Stimulated activated CD4-positive, alpha-beta T cell treated with anti-CD3 and anti-CD28 coated beads, Interleukin-12 subunit alpha, Interleukin-12 subunit beta, amount 100 ng/mL, for 48 hours (primary cell): ENCODE data around the gene RASL10B.

Source experiments
- DNase-seq, 3 donors: peaks; one replicate each; pipeline ENCODE4 v3.0.0-alpha.2; 2020; ENCODE audit warnings: low read depth in 2 of 3, low spot score in 1 of 3

RASL10B gene

DNA sequence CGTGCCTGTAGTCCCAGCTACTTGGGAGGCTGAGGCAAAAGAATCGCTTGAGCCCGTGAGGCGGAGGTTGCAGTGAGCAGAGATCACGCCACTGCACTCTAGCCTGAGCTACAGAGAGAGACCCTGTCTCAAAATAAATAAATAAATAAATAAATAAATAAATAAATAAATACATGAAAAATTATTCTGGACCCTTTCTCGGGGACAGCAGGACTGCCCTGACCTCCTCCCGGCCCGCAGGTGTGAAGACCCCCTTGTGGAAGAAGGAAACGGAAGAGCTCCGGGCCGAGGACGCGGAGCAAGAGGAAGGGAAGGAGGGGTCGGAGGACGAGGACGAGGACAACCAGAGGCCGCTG, 32.3 kb downstream of the RASL10B start:
- DNase-seq, result no peak

DNA sequence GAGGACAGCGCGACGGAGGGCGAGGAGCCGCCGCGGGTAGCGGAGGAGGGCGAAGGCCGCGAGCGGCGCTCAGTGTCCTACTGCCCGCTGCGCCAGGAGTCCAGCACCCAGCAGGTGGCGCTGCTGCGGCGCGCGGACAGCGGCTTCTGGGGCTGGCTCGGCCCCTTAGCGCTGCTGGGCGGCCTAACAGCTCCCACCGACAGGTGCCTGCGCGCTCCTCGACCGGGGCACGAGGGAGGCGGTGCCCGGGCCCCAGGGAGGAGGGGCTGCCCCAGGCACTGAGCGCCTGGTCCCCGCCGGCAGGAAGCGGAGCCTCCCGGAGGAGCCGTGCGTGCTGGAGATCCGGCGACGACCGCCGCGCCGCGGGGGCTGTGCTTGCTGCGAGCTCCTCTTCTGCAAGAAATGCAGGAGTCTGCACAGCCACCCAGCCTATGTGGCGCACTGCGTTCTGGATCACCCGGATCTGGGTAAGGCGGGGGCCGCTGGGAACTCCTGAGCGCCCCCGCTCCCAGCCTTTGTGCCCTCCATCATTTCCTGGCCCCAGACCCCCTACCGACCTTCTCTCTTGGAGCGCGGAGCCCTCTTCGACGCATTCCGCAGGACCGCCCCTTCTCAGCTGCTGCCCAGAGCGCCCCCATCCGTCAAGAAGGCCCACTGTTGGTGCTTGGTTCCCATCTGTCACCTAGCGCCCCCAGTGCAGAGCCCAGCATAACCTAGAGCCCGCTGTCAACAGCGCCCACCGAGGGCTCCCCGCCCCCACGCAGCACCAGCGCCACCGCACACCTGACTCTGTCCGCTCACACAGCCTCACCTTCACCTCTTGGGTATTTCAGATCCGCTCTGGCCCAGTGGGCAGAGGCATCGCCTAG, 32.9 kb downstream of the RASL10B start:
- DNase-seq, result peak; percentile 77 to 86 (median 79)

DNA sequence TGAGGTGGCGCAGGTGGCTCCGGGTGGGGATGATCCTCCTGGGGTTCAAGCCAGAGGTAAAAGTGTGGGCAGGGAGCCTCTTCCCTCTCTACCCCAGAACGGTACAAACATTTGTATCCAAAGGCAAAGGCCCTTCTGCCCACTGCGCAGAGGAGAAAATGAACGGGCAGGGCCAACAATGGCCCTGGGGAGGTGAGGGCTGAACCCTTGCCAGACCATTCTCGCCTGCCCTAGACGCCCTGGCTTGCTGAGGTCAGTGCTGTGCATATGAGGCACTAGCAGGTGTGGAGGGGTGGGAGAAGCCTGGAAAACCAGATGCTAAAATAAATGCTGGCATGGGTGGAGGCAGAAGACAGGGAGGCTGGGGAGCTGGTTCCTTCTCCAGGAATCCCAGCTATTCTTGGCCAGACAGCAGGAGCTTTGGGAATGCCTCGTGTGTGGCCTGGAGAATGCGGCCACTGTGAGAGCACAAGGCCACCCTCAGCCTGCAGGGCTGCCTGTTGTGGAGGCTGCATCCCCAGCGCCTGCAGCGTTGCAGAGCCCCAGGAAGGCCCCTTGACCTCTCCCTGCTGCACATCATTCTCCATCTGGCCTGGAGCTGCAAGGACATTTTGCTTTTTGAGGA, 33.8 kb downstream of the RASL10B start:
- no peak for DNase-seq

DNA sequence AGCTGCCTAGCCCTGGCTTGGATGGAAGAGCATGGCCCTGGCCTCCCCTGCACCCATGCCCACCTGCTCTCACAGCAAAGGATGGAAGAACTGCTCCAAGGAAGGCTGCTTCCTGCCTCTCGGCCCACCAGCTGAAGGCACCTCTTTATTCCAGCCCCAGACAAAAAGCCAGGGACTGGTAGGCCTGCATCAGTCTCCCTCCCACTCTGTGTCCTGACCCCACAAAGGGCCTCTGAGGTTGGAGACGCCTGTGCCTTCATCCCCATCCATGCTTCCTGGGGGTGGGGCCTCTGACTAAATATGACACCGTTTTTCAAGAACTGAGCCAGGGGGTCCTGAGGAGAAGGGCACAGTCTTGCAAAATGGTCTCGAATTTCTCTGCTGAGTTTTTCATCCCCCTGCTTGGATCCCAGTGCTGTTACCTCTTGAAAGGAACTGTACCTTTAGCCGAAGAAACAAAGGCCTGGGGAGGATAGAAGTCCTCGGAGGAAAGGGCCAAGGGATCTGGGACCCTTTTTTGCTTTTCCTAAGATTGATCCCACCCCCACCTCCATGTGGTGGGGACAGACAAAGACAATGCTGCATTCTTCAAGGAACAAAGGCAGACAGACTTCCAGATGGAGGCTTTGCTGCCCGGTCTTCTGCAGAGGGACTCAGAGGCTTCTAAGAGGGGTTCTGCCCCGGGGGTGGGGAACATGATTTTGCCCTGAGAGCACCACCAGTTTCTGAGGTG, 34.5 kb downstream of the RASL10B start:
- DNase-seq, result no peak

DNA sequence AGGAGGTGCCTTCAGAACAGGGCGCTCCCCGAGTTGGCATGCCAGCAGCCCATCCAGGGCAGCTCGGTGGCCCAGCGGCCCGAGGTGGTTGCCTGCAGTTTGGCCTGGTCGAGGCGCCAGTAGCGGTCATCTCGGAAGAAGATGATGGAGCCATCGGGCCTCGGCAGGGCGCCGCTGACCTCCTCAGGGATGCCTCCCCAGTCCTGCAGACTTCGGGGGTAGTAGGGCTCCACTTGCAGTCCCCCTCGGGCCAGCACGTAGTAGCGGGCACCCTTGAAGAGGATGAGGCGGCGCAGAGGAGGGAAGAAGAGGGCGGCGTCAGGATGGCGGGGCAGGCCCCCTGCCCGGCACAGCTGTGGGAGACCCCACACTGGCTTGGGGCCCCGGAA, 35.0 kb downstream of the RASL10B start:
- no peak for DNase-seq

DNA sequence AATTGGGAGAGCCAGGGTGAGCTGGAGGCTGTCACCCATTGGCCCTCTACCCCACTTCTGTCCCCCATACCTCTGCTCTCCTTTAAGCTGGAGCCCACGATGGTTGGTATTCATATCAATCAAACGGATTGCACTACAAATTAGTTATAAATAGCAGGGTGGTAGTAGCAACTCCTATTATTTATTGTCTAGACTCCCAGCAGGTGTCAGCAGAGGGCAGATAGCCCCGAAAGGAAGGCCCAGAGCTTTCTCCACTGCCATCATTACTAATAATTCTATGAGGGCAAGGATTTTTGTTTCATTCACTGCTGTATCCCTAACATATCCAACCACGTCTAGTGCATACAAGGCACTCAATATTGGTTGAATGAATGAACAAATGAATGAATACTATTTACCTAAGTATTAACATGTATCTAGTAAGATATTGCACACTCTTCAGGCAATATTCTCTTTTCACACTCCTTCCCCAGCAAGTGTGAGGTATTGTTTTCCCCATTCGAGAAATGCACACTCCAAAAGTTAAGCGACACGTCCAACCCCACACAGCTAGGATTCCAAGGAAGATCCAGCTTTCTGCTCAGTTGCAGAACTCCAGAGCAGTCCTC, 35.6 kb downstream of the RASL10B start:
- DNase-seq, result peak in 1 of 3 donors; percentile 27

DNA sequence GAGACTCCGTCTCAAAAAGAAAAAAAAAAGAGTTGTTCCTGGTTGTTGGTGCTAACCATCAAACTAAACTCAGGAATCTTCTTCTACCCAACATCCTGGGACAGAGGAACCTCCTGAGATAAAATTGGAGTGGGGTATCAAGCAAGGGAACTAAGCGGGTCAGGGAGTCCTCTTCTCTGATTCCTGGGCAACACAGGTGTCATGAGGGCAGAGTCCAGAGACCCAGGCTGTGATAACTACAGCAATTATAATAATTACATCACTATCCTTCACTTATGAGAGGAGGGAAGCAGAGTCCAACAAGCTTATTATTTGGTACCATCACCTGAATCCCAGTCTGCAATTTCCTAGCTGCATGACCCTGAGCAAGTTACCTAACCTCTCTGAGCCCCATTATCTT, 37.4 kb downstream of the RASL10B start:
- DNase-seq, result no peak

DNA sequence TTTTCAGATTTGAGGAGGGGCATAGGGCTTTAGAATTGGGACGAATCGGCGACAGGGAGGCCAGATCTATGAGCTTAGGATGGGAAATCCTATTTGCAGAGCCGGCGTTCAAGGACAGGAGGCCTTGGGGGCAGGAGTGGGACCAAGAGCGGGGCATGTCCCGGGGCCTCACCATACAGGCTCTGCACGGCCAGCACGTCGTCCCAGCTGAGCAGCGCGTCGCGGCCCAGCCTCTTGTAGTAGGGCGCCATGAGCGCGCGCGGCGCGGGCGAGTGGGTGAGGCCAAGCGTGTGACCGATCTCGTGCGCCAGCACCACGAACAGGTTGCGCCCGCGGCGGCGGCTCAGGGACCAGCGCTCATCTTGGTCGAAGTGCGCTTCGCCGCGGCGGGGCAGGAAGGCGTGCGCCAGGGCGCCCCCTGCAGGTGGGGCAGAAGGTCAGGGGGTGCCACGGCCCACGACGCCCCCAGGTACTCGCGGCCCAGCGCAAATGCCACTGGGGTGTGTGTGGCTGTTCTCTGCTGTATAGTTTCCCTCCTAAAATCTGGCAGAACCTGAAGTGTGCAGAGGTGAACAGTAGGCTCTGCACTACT, 38.6 kb downstream of the RASL10B start:
- DNase-seq, result no peak

DNA sequence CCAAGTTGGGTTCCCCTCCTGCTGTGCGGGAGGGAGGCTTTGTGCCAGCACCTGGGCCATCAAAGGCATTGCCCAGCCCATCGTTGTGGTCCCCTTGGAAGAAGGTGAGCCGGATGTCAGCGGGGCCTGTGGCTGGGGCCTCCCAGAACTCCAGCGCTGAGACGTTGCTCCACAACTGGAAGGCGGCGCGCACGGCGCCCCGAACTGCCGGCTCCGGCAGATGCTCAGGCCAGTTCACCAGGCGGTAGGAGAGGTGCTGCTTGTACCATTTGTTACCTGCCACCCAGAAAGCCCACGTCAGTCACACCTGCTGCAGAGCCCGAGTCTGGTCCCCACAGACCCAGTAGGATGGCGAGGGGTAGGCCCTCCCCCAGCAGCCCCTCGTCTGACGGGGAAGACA, 41.7 kb downstream of the RASL10B start:
- DNase-seq, result no peak

DNA sequence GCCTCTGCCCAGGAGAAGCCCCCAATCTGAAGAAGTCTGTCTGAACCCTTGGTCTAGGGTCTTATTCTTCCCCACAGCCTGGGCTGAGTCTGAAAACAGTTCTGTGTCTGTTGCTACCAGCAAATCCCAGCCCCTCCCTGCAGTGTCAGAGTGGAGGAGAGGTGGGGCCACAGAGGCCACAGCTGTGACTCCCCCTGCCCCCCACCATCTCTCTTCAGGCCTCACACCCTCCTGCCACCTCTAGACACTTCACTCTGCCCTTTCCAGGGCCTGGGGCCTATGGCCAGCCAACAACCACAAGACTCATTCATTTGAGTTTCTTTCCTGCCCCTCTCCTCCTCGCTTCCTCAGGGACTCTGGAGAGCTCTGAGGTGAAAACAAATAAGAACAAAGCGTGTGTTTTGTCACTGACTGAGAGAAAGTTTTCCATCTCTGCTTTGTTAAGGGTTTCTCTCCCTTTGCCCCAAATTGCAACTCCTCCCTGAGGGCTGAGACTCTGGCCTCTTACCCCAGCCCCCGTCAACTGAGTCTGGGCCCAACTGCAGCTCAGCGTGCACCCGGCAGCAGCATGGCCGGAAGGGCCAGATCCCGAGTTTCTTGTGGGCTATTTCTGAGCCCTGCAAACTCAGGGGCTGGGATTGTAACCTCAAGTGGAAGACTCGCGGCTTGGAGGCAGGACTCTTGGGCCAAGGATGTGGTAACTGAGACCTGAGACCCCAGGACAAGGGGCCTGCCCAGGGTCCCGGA, 42.4 kb downstream of the RASL10B start:
- DNase-seq, result no peak

DNA sequence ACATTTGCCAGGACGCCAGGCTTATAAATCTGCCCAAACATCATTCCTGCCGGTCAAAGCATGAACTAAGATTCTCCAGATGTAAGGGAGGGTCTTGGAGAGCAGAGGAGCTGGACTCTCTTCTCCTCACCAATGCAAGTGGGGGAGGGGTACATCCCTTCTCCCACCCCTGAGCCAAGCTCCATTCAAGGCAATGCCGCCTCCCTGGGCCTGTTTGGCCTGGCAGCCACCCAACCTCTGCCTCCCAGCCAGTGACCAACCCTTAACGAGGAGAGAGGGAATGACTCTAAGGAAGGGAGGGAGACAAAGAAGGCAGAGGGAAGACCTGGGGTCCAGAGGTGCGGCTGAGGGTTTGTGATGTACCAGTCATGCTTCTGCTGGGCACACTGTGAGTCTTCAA, 43.1 kb downstream of the RASL10B start:
- no peak for DNase-seq

DNA sequence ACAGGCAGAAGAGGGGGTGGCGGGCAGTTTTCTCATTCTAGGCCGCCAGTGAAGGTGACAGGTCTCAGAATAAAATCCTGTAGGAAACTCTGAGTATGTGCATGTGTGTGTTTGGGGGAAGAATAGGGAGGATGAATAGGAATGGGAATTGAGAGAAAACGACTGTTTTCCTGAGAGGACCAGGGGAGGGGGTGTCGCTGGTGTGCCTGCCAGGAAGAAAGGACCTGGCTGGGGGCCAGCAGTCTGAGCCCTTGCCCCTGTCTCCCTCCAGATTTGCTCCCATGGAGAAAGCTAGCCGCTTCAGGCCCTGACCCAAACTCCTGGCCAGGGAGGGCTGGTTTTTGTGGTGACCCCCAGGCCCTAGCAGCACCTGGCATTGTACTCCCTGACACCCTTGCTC, 43.6 kb downstream of the RASL10B start:
- DNase-seq, result no peak

DNA sequence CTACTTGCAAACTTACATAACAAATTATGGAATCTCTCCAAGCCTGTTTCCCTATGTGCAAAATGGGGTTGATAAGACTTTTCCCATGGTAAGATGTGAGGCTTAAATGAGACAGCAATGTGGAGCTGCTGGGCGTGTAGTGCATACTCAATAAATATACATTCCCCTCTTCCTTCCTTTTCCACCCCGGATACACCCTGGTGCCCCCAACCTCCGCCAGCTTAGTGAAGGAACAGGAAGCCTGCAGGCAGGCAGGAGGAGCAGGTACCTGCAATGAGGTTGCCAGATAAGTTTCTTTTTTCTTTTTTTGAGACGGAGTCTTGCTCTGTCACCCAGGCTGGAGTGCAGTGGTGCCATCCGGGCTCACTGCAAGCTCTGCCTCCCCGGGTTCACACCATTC, 44.1 kb downstream of the RASL10B start:
- DNase-seq, result no peak

DNA sequence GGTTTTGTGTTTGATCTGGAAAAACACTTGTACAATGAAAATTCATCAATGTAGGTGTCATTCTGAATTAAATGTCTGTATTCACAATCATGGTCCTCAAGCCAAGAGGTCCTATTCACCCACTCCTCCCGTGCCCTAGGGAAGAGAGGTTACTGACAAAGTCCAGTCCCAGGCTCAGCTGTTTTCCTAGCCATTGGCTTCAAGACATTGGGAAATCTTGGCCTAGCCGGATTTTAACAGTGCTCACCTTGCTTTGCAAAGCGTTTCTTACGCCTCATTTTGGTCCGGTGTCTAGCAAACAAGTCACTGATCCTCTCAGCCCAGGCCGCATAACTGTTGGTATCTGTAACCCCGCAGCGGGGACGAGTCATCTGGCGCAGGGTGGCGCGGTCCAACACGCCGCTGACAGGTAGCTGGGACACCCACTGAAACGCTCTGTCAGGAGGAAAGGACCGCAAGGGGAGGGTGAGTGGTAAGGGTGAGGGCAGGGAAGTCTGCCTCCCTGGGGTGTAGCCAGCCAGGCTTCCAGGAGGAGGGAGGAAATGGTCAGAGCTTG, 47.3 kb downstream of the RASL10B start:
- no peak for DNase-seq

DNA sequence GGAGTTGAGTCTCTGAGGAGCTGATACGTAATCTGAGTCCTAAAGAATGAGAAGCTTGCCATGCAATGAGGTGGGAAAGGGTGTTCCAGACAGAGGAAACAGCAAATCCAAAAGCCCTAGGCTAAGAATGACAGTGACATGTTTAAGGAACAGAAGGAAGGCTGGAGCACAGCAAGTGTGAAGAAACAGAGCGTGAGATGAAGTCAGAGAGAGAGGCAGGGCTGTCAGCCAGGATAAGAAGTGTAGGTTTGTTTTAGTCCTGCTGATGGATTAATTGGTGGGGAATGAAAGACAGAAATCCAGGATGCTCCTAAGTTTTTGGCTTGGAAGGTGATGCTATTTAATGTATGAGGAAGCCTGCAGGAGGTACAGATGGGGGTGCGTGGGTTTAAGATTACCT, 49.5 kb downstream of the RASL10B start:
- DNase-seq, result no peak

DNA sequence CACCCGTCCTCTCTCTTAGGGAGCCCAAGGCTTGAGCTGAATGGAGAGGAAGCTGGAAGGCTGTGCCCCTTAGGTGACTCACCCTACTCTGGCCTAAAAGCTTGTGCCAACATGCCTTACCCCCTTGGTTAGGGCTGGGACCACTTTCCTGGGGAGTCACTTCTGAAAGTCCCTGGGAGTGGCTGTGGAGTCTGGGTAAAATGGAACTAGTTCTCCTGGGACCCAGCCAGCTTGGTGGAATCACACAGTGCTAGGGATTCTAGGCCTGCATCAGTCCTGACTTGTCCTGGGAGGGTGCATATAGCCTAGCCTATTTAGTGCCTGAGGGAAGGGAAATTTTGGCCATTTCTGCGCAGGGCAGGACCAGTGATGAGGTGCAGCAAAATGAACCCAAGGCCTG, 53.5 kb downstream of the RASL10B start:
- no peak for DNase-seq

DNA sequence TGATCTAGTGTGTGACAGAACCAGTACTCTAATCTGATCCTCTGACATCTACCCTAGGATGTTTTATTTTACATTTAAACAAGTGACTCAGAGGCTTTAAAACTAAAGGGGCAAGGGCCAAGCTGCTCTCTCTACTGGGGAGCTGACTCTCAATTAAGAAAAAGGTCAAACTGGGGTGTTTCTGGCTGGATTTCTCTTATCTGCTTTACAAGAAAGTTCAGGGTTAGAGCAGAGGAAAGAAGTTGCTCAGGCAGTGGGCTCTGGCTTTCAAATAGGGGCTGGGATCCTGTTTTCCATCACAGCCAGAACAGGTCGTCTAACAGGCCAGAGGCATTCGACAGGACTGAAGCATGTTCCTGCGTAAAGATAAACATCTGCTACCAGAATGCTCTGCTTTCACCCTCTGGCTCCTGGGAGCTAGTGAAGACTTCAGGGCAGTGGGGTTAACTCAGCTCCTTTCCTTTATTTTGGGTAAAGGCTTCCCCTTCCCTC, 55.5 kb downstream of the RASL10B start:
- no peak for DNase-seq

DNA sequence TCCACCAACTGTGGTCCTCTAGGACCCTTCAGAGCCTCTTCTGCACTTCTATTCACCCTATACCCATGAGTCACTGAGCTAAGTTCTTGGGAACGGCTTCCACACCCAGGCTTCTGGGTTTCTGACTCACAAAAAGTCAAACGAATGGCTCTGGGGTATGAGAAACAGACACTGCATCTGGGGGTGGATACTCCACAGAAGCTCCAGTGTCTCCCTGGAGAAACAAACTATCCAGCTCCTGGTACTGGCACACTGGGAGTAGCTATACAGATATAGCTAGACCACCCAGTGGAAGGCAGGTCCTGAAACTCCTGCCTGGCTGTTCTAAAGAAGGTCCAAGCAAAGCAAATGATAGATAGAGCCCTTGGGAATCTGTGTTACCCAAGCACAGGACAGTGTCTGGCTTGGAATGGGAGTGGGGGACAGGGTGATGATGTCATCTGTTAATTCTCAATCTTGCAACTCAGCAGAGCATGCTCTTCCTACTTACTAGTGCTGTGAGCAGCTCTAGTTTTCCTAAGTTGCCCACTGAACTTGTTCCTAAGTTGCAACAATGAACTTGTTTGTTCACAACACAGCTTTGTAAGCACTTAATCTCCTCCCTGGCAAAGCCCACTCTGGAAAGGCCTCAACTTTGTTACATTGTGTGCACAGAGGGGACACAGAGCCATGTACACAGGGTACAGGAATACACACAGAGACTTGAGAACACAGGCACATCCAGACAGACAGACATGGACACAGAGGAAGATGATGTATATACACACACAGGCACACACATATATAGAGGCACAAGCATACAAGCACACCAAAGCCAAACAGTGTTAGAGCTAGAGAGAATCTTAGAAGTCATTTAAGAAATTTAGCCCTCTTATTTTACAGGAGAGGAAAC, 57.3 kb downstream of the RASL10B start:
- no peak for DNase-seq

DNA sequence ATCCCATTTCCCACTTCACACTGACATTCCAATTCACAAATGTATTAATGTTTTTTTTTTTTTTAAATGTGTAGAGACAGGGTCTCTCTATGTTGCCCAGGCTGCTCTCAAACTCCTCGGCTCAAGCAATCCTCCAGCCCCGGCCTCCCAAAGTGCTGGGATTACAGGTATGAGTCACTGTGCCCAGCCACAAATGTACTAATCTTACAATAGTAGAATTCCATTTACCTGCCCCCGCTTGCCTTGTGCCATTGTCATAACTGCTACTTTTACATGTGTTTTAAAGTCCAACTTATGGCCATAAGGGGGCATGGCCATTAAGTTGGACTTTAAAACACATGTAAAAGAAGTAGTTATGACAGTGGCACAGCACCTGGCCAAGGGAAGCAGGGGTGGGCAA, 59.4 kb downstream of the RASL10B start:
- DNase-seq, result no peak
